ENCODE measurements around the gene LRRK2. TPM values are rescaled to one million over a fixed set of nuclear protein-coding genes. Genes with fewer than 3 reads are reported as not detected.

The LRRK2 gene
- total RNA-seq, 2 donors from 2014 or later = 28.8 to 32.0 TPM

DNA sequence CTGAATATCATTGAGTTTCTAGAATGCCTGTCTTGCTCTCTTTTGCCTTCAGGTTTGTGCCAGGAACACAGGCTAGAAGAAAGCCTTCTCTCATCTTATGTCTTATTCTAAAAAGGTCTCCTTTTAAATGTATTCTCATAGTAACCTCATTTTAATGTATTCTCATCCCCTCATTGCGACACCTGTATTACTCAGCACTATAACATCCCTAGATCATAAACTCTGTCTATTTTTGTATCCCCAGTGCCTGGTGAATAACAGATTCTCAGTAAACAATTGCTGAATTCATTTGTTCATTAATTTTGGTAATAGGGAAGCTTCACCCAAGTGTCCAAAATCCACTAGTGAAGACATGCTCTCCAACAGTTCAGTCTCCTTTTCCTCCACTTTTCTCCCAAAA lies 8.8 kb upstream of the LRRK2 start:
- Histone ChIP-seq H3K4me3 (no peak overlapping the region), H3K4me1 (ENCODE audit: control insufficient read depth in 1 of 2, low read depth in 2 of 2) (no peaks in the 10 kb centered on the region), H3K27ac (no peak overlapping the region), H3K27me3 (replicated peaks; ENCODE audit: insufficient read depth) (no peaks in the 10 kb centered on the region), H3K9me3 (no peaks in the 10 kb centered on the region), H3K36me3 (no peaks in the 10 kb centered on the region)
- no peak for ATAC-seq (ENCODE audit: insufficient number of reproducible peaks, low FRiP score, low read depth)
- no peak for TF ChIP-seq CTCF (IDR thresholded peaks at IDR 0.05)
- DNase-seq (ENCODE audit: low spot score) = no peak

- ATAC-seq (ENCODE audit: insufficient number of reproducible peaks, low FRiP score, low read depth) = no peak
- Histone ChIP-seq H3K9me3 (no peaks in the 10 kb centered on the region), H3K27ac (no peak overlapping the region), H3K27me3 (replicated peaks; ENCODE audit: insufficient read depth) (no peaks in the 10 kb centered on the region), H3K36me3 (no peaks in the 10 kb centered on the region), H3K4me1 (ENCODE audit: control insufficient read depth in 1 of 2, low read depth in 2 of 2) (no peaks in the 10 kb centered on the region), H3K4me3 (no peak overlapping the region)
- no peak for TF ChIP-seq CTCF (IDR thresholded peaks at IDR 0.05)
- DNase-seq (ENCODE audit: low spot score) = no peak
These were observed 8.1 kb upstream of the LRRK2 start for GRCh38 chr12:40216516-40217288.

- Histone ChIP-seq H3K4me3 (no peak overlapping the region), H3K27me3 (replicated peaks; ENCODE audit: insufficient read depth) (no peaks in the 10 kb centered on the region), H3K27ac (no peak overlapping the region), H3K36me3 (no peaks in the 10 kb centered on the region), H3K4me1 (ENCODE audit: control insufficient read depth in 1 of 2, low read depth in 2 of 2) (peaks cover 5 to 11% of the 10 kb centered on the region in 2 donors), H3K9me3 (no peaks in the 10 kb centered on the region)
- DNase-seq (ENCODE audit: low spot score) = no peak
- no peak for ATAC-seq (ENCODE audit: insufficient number of reproducible peaks, low FRiP score, low read depth)
- no peak for TF ChIP-seq CTCF (IDR thresholded peaks at IDR 0.05)
These were observed 5.0 kb upstream of the LRRK2 start for GRCh38 chr12:40219760-40220159.

GRCh38 chr12:40222247-40222646 lies 2.5 kb upstream of the LRRK2 start:
- no peak overlapping the region for H3K4me3 ChIP-seq
- no peak for ATAC-seq (ENCODE audit: insufficient number of reproducible peaks, low FRiP score, low read depth)
- DNase-seq (ENCODE audit: low spot score) = no peak
- H3K27me3 ChIP-seq (replicated peaks; ENCODE audit: insufficient read depth) = no peaks in the 10 kb centered on the region
- H3K36me3 ChIP-seq = no peaks in the 10 kb centered on the region
- no peak overlapping the region for H3K27ac ChIP-seq
- no peak for TF ChIP-seq CTCF (IDR thresholded peaks at IDR 0.05)
- H3K9me3 ChIP-seq = no peaks in the 10 kb centered on the region
- peaks cover 6 to 19% of the 10 kb centered on the region in 2 donors for H3K4me1 ChIP-seq (ENCODE audit: control insufficient read depth in 1 of 2, low read depth in 2 of 2)

GRCh38 chr12:40223646-40224045 lies 1.2 kb upstream of the LRRK2 start:
- H3K4me3 ChIP-seq = peak overlapping the region; percentile 96
- no peaks in the 10 kb centered on the region for H3K9me3 ChIP-seq
- no peak for TF ChIP-seq CTCF (IDR thresholded peaks at IDR 0.05)
- peaks cover 11 to 22% of the 10 kb centered on the region in 2 donors for H3K4me1 ChIP-seq (ENCODE audit: control insufficient read depth in 1 of 2, low read depth in 2 of 2)
- no peaks in the 10 kb centered on the region for H3K36me3 ChIP-seq
- DNase-seq (ENCODE audit: low spot score) (no peak), ATAC-seq (ENCODE audit: insufficient number of reproducible peaks, low FRiP score, low read depth) (no peak)
- H3K27me3 ChIP-seq (replicated peaks; ENCODE audit: insufficient read depth) = no peaks in the 10 kb centered on the region
- H3K27ac ChIP-seq = peak overlapping the region; percentile 91 to 97

Data from thoracic aorta (tissue), 2 donors.